Activated T-cell treated with anti-CD3 and anti-CD28 coated beads, Interleukin-2, amount 50 U/mL, for 1 hour (primary cell): ENCODE measurements around the gene ZC3H7A.

Source experiments
- DNase-seq: peaks from one replicate; pipeline ENCODE4 v3.0.0-alpha.2; 2020

The ZC3H7A gene

DNA sequence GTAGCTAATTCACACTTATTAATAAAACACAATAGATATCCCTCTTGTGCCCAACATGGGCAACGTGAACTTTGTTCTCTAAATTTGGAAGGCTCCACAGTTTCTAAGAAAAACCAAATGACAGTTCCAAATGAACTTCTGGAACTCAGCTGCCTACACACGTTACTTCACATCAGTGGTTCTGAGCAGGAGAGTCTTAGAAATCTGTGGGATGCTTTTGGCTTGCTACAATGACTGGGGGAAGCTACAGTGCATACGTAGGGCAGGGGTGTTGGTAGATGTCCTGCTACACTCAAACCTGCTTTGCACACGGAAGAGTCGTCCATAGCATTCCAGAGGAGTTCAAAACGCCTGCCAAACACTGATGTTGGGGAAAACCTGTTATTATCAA, 62.4 kb downstream of the ZC3H7A start:
- no peak for DNase-seq

DNA sequence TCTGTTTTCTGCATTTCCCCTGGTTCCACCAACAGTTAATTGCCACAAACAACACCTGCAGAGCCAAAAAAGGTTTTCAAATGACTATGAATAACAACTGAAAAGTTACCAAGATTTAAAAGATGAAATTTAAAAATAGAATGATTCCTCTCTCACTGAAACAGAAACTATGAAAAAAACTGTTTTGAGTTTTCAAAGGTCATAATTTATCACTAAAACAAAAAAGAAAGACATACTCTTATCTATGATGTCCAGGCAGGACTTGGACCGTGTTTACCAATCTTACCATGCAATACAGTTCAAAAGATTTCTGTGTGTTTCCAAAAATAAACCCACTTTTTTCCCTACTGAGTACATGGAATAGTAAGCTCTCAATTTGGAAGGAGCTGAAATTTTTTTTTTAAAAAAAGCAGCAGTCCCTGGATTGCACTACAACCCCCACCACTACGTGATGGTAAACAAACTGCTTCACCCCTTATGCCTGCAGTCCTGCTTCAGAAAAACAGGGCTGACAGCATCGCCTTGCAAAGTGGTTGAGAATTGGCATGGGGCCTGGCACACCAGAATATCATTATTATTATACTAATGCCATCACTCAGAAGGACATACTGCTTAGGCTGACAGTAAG, 62.9 kb downstream of the ZC3H7A start:
- DNase-seq: no peak

DNA sequence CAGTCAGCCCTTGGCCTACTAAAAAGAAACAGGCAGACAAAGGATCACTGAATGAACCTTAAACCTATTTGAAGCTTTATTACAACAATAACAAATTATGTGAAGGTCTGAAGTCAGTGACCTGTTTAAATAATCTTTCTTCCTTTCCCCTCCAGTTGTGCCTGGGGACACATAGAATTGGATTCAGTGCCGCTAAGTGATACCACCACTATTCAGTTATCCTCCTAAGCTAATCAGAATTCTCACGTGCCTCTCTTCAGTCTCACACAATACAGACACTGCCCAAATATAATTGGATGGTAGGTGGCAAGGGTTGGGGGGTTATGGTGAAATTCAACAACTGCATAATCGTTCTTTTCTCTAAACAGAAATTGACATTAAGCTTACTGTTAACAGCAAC, 65.8 kb downstream of the ZC3H7A start:
- DNase-seq: no peak

GRCh38 chr16:11729787-11730186, 67.3 kb downstream of the ZC3H7A start:
- DNase-seq: no peak

DNA sequence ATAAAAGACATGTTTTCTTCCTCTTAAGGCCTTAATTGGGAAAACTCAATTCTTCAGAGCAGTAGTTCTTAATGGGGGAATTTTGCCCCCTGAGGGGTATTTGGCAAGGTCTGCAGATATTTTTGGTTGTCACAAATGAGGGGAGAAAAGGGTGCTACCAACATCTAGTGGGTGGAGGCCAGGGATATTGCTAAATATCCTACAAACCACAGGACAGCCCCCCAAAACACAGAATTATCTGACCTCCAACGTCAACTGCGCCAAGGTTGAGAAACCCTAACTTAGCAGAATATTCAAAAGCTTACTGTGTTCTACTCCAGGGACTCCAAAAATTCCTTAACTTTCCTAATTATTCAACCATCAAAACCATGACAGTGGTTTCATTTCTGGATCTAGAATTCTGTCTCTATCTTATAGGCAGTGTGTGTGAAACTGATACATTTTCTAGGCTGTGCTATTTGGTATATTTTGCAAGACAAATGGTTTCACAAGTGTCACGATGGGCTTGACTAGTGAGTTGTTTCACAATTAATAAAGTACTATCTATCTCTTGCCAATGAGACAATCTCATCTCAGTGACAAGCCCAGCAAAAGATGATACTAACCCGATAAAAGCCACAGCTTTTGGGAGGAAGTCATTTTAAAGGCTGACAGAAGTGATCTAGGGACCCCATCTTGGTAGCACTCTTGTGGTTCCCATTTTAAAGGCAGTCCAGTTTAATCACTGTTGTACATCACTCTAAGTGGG, 69.1 kb downstream of the ZC3H7A start:
- DNase-seq: no peak

GRCh38 chr16:11726008-11726407, 71.0 kb downstream of the ZC3H7A start:
- DNase-seq: no peak

GRCh38 chr16:11725457-11725856, 71.6 kb downstream of the ZC3H7A start:
- no peak for DNase-seq

DNA sequence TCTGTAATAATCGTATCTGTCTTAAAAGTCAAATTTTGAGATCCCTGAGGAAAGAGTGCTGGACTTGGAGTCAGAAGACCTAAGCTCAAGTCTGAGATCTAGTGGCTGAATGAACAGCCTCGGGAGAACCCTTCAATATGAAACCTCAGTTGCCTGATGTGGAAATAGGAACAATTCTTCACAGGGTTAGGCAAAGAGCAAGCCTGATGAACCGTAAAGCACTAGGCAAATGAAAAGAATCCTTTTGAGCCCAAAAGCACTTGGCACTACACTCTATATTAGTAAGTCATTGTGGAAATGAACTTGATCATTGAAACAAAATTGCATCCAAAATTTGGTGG, 74.6 kb downstream of the ZC3H7A start:
- DNase-seq: no peak

GRCh38 chr16:11721781-11722467, 75.1 kb downstream of the ZC3H7A start:
- DNase-seq: no peak

DNA sequence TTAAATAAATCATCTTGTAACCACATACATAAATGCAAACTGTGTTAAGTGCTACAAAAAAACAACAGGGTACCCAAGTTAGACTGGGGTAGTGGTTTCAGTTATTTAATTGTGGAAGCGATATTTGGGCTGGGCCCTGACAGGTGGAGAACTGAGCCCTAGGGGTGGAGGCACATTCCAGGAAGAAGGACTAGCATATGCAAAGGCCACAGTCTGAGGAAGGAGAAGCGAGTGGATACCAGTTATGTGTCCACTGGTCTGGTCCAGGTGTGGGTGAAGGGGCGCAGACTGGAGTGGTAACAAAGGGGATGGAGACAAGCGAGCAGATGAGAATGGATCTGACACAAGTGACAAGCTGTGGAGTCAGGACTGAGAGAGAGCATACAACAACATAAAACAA, 77.3 kb downstream of the ZC3H7A start:
- DNase-seq: no peak

DNA sequence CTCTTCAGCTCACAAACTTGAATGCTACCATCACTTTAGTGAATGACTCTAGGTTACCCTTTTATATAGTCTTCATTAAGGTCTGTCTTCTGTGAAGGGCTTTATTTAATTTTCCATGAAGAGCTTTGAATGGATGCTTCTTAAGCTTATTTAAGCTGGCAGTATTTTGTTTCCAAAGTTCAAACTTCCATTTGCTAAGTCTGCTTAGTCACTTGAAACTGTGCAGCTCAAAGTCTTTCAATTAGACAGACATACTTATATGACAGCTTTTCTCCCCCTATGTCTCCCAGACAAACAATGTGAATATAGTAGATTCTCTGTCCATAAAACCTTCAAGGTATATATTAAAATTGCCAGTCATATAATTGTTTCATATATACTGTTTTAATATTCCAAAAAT, 77.9 kb downstream of the ZC3H7A start:
- no peak for DNase-seq

DNA sequence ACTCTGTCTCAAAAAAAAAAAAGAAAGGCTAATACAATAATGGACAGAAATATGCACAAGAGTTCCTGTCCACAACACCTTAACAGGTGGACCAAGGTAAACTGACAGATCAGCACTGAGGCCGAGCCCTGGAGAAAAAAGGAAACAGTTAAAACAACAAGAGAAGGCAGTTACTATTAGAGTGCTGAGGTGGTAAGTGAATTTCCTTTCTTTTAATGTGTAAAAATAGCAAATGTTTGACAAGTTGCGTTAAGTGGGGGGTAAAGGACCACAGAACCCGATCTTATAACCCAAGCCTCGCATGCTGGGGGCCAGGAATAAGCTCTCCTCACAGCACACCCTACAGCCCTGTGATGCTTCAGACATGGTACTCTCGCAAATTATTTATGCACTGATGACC, 79.2 kb downstream of the ZC3H7A start:
- DNase-seq: no peak

DNA sequence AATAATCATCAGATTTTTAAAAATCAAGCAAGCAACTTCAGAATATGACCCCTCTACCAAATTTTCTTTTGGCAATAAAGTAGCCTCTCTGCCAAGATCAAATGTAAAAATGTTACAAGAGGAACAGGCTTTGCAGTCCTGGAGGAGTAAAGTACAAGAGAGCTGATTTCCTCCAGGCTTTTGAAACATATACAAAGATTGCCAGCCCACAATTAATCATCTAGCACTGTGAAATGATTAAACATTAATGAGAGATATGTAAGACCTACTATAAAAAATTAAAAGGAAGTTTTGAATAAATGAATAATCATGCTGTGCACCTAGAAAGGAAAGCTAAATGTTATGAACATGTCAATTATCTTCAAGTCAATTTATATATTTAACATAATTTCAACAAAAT, 80.7 kb downstream of the ZC3H7A start:
- DNase-seq: no peak

DNA sequence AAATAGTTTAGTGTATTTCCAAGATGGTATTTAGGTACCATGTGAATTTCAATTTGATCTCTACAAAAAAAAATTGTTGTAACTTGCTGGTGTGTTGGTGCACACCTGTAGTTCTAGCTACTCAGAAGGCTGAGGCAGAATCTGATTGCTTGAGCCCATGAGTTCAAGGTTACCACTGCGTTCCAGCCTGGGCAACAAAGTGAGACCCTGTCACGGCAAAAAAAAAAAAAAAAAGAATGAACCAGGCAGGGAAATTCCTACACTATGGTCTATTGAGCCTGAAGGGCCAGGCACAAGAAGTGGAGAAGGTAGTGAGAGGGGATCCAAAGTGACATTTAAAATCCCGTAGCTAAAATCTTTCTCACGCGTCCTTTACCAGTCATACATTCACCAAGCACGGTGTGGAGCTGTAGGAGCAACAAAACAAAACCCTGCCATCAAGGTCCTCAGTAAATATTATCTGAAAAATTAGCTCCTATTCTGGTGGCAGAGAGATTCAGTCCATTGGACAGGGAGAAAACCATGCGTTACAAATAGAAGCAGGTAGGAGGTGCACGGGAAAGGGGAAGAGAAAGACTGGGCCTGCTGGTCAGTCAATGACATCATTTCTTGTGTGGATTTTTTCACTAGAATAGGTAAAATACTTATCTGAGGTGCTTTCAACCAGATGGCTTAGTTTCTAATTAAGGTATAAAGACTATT, 81.7 kb downstream of the ZC3H7A start:
- DNase-seq: no peak

- DNase-seq: no peak
Observed at GRCh38 chr16:11712122-11712521, 84.9 kb downstream of the ZC3H7A start.

DNA sequence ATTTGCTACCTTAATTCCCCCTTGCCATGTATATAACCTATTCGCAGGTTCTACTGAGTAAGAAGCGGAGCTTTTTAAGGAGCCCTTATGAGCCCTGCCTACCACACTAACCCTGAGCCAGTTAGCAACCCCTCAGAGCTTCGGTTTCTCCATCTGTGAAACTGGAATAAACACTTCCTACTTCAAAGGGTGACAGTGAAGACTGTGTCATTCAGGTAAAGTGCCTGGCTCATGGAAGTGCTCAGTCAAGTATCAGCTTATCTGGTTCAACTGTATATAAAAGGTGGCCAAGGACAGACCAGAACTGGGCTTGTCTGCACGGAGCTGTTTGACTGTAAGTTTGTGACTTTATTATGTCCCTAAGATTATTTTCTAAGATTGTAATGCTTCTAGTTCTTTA, 85.4 kb downstream of the ZC3H7A start:
- no peak for DNase-seq

- no peak for DNase-seq
Observed at GRCh38 chr16:11708421-11708820, 88.6 kb downstream of the ZC3H7A start.

- DNase-seq: no peak
Observed at GRCh38 chr16:11707679-11708197, 89.3 kb downstream of the ZC3H7A start.

GRCh38 chr16:11706180-11706742, 90.8 kb downstream of the ZC3H7A start:
- DNase-seq: no peak

DNA sequence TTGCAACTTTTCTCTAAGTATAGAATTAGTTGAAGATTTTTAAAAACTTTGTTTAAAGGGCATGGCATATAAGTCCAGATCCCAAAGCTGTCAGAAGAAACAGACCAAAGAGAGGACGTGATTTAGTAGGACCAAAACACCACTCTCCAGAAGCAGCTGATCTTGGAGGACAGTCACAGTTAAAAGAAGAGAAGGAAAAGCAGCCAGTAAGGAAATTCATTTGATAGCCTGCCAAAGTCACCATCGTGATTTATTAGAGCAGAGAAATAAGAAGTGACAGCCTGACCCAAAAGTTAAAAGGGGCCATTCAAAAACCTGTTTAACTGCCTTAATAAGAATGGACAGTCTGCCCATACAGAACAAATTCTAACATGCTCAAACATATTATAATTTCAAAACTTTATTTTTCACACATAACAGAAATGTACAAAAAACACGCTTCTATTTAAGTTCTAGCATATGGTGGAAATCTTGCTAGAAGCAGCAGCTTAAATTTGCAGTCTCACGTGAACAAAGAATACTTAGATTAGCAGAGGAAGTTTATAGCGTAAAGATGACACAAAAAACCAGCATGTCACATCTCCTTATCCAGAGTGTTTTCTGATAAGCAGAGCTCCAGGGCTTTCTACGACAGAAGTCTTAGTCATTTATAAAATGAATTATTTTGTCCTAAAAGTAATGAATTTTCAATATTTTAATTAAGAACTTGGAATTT, 91.6 kb downstream of the ZC3H7A start:
- DNase-seq: no peak
